Activated naive CD8-positive, alpha-beta T cell (primary cell): ENCODE data around the gene RIMS3.
"Not testable (repeated sequence)": the region's sequence is repeated elsewhere in the genome, so short reads cannot be mapped to it uniquely, and the experiment has no call there.

Source experiments
- H3K27ac Mint-ChIP-seq: one replicate; pipeline ENCODE4 v1.8.0; 2021; ENCODE audit warnings: mixed read lengths
- H3K27me3 Mint-ChIP-seq: one replicate; pipeline ENCODE4 v1.8.0; 2021; ENCODE audit warnings: mixed read lengths
- H3K36me3 Mint-ChIP-seq: one replicate; pipeline ENCODE4 v1.8.0; 2021; ENCODE audit warnings: mixed read lengths
- H3K4me1 Mint-ChIP-seq: one replicate; pipeline ENCODE4 v1.8.0; 2021; ENCODE audit warnings: low read depth, mixed read lengths
- H3K4me3 Mint-ChIP-seq: one replicate; pipeline ENCODE4 v1.8.0; 2021; ENCODE audit warnings: mild to moderate bottlenecking, mixed read lengths
- H3K9me3 Mint-ChIP-seq: one replicate; pipeline ENCODE4 v1.8.0; 2021; ENCODE audit warnings: low read depth, mixed read lengths

RIMS3 gene

GRCh38 chr1:40574805-40575204, 90.7 kb downstream of the RIMS3 start:
- not testable (repeated sequence) for H3K27ac Mint-ChIP-seq, H3K27me3 Mint-ChIP-seq

More at GRCh38 chr1:40574805-40575204, 90.7 kb downstream of the RIMS3 start:
- H3K4me3 Mint-ChIP-seq, H3K4me1 Mint-ChIP-seq, H3K36me3 Mint-ChIP-seq, H3K9me3 Mint-ChIP-seq: not testable (repeated sequence)
